M059J (cell line): ENCODE results near the gene MLLT11. TPM values are rescaled to one million over a fixed set of nuclear protein-coding genes. Genes with fewer than 3 reads are reported as not detected.

Experiments
- DNase-seq: peaks from one replicate; pipeline ENCODE4 v3.0.0-alpha.2; 2012; ENCODE audit warnings: low read depth
- total RNA-seq: library from RNA; depleted of rRNA; stranded (reverse); fragments of >200 nt; shearing (Covaris generic); gene quantifications from 2 replicates; pipeline ENCODE4 v1.2.3, GENCODE V29; 2014

Gene MLLT11
- total RNA-seq, 1 experiment from 2014 or later: 43.2 TPM

GRCh38 chr1:151056149-151056548, 4.0 kb upstream of the MLLT11 start:
- DNase-seq: no peak

GRCh38 chr1:151058692-151059091, 1.5 kb upstream of the MLLT11 start:
- no peak for DNase-seq

GRCh38 chr1:151059109-151060006, 839 bp upstream of the MLLT11 start, which contains the start of gene CDC42SE1:
Gene CDC42SE1 (minus strand): TSS chr1:151059622. CDS start chr1:151055730, 3,892 bp downstream.
- DNase-seq: peak; percentile 80

GRCh38 chr1:151060657-151061421, 642 bp downstream of the MLLT11 start:
- peak; percentile 47 for DNase-seq

- DNase-seq: no peak
These were observed 1.5 kb downstream of the MLLT11 start for GRCh38 chr1:151061704-151062103.

GRCh38 chr1:151062741-151063371, 2.7 kb downstream of the MLLT11 start:
- peak; percentile 87 for DNase-seq

GRCh38 chr1:151065089-151065645, 5.0 kb downstream of the MLLT11 start:
- no peak for DNase-seq

GRCh38 chr1:151067185-151067584, 7.0 kb downstream of the MLLT11 start:
- DNase-seq: no peak

- no peak for DNase-seq
These were observed 8.9 kb downstream of the MLLT11 start for GRCh38 chr1:151069103-151069486.

GRCh38 chr1:151070474-151071276, 10.5 kb downstream of the MLLT11 start, which contains the start of gene GABPB2:
Gene GABPB2 (plus strand): TSS chr1:151070761. CDS start chr1:151088190, 17,429 bp downstream.
- peak; percentile 95 for DNase-seq

- no peak for DNase-seq
These were observed 12.0 kb downstream of the MLLT11 start for GRCh38 chr1:151072224-151072623.

GRCh38 chr1:151085953-151086559, 25.9 kb downstream of the MLLT11 start:
- no peak for DNase-seq

GRCh38 chr1:151097426-151097825, 37.2 kb downstream of the MLLT11 start:
- peak; percentile 25 for DNase-seq

- no peak for DNase-seq
These were observed 37.9 kb downstream of the MLLT11 start for GRCh38 chr1:151098126-151098525.

GRCh38 chr1:151104630-151105029, 44.4 kb downstream of the MLLT11 start:
- no peak for DNase-seq

- DNase-seq: peak; percentile 72
These were observed 46.7 kb downstream of the MLLT11 start for GRCh38 chr1:151106894-151107293.

- DNase-seq: peak; percentile 32
These were observed 48.1 kb downstream of the MLLT11 start for GRCh38 chr1:151108331-151108730.

- no peak for DNase-seq
These were observed 53.7 kb downstream of the MLLT11 start for GRCh38 chr1:151113877-151114276.
